Pons (tissue), 1 donor: Measurements from ENCODE around the gene CLEC4M.
A peak's percentile ranks its signal among the peaks of the same experiment; 100 is the strongest.
"Not testable (repeated sequence)": the region's sequence is repeated elsewhere in the genome, so short reads cannot be mapped to it uniquely, and the experiment has no call there.

Experiments used
- DNase-seq: peaks from one replicate; pipeline ENCODE4 v3.0.0-alpha.2; 2016; ENCODE audit warnings: low spot score

Gene CLEC4M

GRCh38 chr19:7775761-7776160 lies 12.7 kb downstream of the CLEC4M start:
- DNase-seq, result no peak

DNA sequence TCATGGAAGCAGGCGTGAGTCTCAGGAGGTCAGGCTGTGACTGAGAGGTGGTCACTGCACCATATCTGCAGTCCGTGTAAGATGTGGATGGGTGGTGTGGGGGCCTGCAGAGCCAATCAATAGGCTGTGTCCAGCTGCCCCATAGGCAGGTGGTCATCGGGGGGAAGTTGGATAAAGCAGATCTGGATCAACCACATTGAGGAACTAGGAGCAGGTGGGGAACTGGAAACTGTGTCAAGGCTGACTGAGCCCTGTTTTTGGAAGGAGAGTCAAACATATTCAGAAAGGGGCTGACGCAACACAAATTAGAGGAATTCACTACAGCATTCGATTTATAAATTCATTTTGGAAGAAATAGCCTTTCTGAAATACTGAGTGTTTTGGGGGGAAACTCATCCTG lies 15.0 kb downstream of the CLEC4M start:
- peak; percentile 4 for DNase-seq

DNA sequence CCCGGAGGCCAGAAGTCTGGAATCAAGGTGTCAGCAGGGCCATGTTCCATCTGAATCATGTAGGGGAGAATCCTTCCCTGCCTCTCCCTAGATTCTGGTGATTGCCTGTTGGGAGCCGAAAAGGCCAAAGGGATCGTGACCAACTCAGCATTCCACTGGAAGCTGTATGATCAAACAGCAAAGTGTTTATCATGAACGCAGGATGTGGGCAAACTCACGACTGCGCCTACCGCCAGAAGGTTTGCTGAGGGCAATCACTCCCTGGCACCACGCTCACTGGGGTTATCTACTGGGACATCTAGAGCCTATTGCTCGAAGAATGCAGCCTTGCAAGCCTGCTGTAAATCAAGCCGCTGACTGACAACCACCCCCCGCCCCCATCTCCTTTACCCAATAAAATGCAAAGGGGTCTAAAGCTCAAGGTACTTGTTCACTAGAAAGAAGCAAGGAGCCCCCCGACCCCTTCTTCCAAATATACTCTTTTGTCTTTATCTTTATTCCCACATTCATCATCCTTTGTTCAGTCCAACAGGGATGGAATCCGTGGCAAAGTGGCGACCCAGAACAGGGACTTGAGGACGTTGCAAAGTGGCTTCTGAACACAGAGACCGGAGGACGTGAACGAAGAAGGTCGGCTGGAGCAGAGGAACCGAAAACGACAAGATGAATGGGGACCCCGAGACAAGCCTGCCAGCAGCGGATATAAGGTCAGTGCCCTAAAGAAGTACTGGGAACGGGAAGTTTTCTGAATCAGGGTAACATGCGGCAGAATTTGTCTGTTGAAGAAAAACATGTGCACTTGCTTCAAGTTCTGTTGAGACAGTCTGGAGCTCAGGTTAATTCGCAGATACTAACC lies 16.8 kb downstream of the CLEC4M start:
- no peak for DNase-seq

DNA sequence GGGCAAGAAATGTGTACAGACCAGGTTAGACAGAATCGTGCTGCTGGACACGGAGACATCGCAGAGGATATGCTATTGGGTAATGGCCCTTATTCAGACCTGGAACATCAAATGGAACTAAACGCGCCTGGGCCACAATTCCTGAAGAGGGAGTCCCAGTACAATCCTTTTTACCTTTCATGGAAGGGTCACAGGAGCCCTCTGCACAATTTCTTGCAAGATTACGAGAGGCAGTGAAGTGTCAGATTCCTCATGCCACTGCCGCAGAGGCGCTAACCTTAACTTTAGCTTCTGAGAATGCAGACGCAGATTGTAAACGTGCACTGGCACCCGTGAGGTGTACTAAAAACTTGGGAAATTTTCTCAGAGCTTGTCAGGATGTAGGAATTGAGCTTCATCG lies 18.1 kb downstream of the CLEC4M start:
- DNase-seq, result no peak

- no peak for DNase-seq
Observed at GRCh38 chr19:7783991-7784423, 21.0 kb downstream of the CLEC4M start.

- DNase-seq, result no peak
Observed at GRCh38 chr19:7784856-7785255, 21.8 kb downstream of the CLEC4M start.

DNA sequence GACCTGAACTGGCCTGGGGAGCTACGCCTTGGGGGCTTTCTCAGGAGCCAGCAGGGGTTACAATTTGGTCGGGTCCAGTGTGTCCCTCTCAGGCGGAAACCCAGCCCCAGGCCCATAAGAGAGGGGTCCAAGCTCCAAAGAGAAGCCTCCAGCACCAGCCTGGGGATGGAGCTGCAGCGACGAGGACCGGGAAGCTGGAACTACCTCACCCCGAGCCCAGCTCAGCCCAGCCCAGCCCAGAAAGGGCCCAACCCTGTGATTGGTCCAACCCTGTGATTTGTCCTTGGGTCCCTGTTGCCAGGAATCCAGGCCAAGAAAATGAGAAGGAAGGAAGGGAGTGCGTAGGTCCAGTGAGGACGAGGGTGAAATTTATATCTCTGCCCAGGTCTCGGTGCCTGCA lies 24.1 kb downstream of the CLEC4M start:
- DNase-seq, result no peak

- no peak for DNase-seq
Observed at GRCh38 chr19:7787602-7788177, 24.6 kb downstream of the CLEC4M start.

DNA sequence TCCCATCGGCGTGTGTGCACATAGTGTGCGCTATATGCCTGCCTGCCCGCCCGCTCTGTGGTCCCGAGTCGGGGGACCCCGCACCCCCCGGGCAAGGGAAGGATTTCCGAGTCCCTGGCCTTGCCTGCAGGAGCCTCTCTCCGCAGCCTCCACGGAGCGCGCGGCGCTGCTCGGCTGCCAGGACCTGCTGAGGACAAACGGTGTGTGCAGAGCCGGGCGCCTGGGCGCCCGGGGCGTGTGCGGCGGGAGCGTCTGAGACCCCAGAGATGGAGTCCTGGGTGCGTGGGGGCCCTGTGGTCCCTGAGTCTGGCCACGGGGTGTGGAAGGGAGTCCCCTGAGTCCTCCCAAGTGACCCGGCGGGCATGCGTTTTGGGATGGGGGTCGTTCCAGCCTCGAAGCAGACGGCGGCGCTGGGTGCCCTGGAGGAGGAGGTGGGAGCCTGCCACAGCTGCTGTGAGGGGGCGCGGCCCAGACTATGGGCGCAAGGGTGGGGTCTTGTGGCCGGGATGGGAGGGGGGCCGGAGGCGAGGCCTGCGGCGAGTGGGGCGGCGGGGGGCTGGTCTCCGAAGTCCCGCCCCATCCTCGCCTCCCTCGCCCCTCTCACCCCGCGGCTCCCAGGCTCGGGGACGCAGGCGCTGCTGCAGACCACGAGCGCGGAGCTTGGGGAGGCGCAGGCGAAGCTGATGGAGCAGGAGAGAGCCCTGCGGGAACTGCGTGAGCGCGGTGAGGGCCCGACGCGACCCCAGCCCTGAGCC lies 25.3 kb downstream of the CLEC4M start:
- no peak for DNase-seq

GRCh38 chr19:7788933-7789323 lies 25.9 kb downstream of the CLEC4M start:
- DNase-seq, result no peak

- DNase-seq, result no peak
Observed at GRCh38 chr19:7789447-7789846, 26.4 kb downstream of the CLEC4M start.

DNA sequence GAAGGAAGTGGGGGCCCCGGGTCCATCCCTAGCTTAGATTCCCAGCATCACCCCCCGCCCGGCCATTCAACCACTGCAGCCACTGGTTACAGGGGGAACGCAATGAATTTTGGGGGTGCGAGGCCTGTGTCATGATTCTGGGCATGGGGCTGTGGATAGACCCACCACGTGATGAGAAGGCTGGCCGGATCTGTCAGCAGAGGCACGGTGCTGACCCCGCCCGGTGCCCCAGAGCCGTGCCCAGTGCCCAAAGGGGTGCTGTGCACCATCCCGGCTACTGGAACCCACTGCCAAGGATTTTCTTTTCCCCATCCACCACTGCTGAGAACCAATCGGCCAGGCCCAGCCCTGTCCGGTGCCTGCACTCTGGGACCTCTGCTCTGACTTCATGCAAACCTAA lies 27.4 kb downstream of the CLEC4M start:
- no peak for DNase-seq

DNA sequence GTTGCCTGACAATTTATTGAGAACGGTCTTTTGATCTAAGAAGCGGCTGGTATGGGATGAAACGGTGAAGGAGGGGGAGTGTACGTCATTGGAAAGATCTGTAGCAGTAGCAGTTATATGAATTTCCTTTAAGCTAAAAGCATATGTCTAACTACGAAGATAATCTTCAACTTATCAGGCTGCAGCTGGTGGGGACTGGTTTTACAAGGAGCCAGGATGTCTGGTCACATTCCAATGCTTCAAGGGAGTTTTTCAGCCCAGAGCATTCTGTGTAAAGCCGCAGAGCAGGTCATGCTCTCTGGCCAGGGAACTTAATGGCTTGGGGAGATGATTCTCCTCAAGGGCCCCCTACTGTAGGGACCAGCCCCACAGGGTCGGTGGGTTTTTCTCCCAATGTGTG lies 29.2 kb downstream of the CLEC4M start:
- no peak for DNase-seq

DNA sequence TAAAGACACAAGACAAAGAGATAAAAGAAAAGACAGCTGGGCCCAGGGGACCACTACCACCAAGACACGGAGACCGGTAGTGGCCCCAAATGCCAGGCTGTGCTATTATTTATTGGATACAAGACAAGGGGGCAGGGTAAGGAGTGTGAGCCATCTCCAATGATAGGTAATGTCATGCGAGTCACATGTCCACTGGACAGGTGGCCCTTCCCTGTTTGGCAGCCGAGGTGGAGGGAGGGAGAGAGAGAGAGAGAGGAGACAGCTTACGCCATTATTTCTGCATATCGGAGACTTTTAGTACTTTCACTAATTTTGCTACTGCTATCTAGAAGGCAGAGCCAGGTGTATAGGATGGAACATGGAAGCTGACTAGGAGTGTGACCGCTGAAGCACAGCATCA lies 29.7 kb downstream of the CLEC4M start:
- not testable (repeated sequence) for DNase-seq

GRCh38 chr19:7793493-7793892 lies 30.4 kb downstream of the CLEC4M start:
- no peak for DNase-seq

- no peak for DNase-seq
Observed at GRCh38 chr19:7795555-7796161, 32.6 kb downstream of the CLEC4M start.

DNA sequence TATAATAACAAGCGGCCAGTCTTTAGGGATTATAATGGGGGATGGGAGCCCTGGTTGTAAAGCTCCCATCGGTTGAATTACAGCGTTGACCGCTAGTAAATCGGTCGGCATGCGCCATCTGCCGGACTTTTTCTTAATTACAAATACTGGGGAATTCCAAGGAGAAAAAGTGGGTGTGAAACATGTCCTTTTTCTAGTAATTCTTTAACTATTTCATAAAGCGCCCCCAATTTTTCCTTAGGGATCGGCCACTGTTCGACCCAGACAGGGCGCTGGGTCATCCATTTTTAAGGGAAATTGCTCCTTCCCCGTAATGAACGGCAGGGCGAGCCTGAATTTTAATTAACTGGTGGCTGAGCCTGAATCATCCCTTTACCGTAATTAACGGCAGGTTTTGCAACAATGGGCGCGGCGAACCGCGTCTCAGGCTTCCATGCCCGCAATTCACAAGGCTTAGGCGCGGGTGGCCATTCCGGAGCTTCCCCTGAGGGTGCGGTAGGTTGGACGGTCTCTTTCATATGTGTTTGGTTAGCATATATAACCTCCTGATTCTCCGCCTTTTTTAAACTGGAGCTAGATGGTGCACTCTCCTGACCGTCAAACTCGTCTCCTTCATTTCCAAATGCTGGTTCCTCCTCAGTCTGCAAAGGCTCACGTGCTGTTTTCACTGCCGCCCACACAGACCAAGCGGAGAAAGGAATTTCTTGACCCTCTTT lies 36.8 kb downstream of the CLEC4M start:
- DNase-seq, result peak; percentile 73

GRCh38 chr19:7801020-7801570 lies 38.1 kb downstream of the CLEC4M start:
- no peak for DNase-seq

DNA sequence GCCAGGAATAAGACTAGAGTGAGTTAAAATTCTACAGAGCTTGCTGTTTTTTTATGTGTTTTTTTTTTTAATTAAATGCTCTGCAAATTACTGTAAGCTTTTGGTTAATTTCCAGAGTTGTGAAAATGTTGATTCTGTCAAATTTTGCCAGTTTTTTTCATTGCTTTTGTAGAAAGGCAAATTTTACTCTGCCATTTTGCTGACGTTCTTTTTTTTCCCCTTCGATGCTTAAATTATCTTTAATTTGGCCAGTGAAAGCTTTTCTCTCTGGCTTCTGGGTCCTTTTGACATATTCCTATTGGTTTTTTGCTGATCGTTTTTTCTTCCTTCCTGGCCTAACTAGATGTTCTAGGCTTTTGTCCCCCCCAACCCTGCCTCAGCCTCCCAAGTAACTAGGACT lies 43.2 kb downstream of the CLEC4M start:
- no peak for DNase-seq

GRCh38 chr19:7806876-7807275 lies 43.8 kb downstream of the CLEC4M start:
- DNase-seq, result no peak

DNA sequence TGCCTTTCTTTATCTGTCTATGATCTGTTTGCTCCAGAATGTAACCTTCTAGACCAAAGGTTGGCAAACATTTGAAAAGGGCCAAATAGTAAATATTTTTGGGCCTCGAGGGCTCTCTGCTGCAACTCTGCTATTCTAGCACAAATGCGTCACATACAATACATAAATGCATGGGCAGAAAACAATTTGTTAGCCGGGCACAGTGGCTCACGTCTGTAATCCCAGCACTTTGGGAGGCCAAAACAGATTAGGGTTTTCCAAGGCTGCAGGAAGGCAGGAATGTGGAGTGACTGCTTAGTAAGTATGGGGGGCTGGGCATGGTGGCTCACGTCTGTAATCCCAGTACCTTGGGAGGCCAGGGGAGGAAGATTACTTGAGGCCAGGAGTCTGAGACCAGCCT lies 45.1 kb downstream of the CLEC4M start:
- DNase-seq, result no peak

DNA sequence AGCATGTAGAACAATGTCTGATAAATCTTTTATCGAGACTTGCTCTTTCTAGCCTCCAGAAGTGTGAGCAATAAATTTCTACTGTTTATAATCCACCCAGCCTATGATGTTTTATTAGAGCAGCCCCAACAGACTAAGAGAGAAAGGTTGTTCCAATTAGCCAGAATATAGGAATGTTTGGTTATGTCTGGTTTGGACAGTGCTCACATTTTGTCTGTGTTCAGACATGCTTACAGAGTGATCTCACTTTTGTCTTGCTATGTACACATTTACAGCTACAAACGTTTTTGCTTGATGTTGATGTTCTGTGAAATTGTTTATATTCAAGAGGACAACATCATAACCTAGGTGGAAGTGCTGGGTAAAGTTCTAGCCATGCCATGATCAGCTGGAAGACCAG lies 48.9 kb downstream of the CLEC4M start:
- DNase-seq, result no peak
